ENCODE data around the gene IFNAR2.

DNA sequence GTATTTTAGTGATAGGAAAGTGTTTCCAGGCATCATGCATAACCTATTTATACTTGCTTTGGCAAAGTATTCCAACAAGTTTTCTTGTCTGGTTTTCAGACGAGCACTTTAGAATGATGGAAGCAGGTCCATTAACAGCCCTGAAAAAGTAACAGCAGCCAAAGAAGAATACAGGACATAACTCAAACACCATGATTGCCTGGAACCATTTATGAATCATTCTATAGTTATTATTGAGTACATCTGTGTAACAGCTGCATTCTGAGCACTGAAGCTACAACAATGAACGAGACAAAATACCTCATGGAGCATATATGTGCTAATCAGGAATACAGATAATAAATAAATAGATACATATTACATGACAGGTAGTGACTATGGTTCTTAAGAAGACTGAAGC lies 49.0 kb downstream of the IFNAR2 start:
- TF ChIP-seq, protein P1, sequence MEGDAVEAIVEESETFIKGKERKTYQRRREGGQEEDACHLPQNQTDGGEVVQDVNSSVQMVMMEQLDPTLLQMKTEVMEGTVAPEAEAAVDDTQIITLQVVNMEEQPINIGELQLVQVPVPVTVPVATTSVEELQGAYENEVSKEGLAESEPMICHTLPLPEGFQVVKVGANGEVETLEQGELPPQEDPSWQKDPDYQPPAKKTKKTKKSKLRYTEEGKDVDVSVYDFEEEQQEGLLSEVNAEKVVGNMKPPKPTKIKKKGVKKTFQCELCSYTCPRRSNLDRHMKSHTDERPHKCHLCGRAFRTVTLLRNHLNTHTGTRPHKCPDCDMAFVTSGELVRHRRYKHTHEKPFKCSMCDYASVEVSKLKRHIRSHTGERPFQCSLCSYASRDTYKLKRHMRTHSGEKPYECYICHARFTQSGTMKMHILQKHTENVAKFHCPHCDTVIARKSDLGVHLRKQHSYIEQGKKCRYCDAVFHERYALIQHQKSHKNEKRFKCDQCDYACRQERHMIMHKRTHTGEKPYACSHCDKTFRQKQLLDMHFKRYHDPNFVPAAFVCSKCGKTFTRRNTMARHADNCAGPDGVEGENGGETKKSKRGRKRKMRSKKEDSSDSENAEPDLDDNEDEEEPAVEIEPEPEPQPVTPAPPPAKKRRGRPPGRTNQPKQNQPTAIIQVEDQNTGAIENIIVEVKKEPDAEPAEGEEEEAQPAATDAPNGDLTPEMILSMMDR (IDR thresholded peaks at IDR 0.05): no peak
- no peak for TF ChIP-seq POLR2A (IDR thresholded peaks at IDR 0.05)

Measured in Peyer's patch (tissue), 4 donors.